NT2/D1 (cell line): ENCODE data around the gene NPAS2.

ENCODE experiments used
- SUZ12 ChIP-seq: IDR thresholded peaks from 2 replicates; pipeline ENCODE4 v1.6.1; 2011; ENCODE audit not compliant: insufficient read length, insufficient read depth; ENCODE audit errors: extremely low read depth
- YY1 ChIP-seq: IDR thresholded peaks from 2 replicates; pipeline ENCODE4 v1.6.1; 2011; ENCODE audit not compliant: insufficient read length, insufficient read depth
- ZNF274 ChIP-seq: IDR thresholded peaks from 2 replicates; pipeline ENCODE4 v1.6.1; 2011; ENCODE audit warnings: mild to moderate bottlenecking, low read depth, low read length

GRCh38 chr2:101036562-101036961 is 216.6 kb downstream of the NPAS2 start:
- no peak for TF ChIP-seq YY1
- TF ChIP-seq SUZ12: no peak
- no peak for TF ChIP-seq ZNF274
